Sciatic nerve (tissue), 2 donors: ENCODE results near the gene VTA1. TPM values are rescaled to one million over a fixed set of nuclear protein-coding genes. Genes with fewer than 3 reads are reported as not detected.
"Not testable (repeated sequence)": the region's sequence is repeated elsewhere in the genome, so short reads cannot be mapped to it uniquely, and the experiment has no call there.

Source experiments
- ATAC-seq: fragments of 200-7000 bp; cut with Tn5 transposase; one replicate; pipeline ENCODE4 v1.9.1; 2020; ENCODE audit warnings: mild to moderate bottlenecking, moderate library complexity
- DNase-seq: peaks from one replicate; pipeline ENCODE4 v3.0.0-alpha.2; 2020; ENCODE audit warnings: low spot score
- intact Hi-C: fragments of 100-400 bp; cut with DNase I; formaldehyde crosslinking; loops from one replicate; pipeline ENCODE4 v1.14.2; 2022
- total RNA-seq: library from RNA; stranded (reverse); fragmentation: NEBNext Ultra II Directional; extraction: Animal tissue kit (Norgen Biotek cat#: 25700); gene quantifications from one replicate; pipeline ENCODE4 v1.2.1, GENCODE V29; 2021
- donor health status: DM: no; HTN: no; CAD: no.
- donor health status: DM: no; HTN: no; CAD: no.

VTA1 gene
- total RNA-seq, 1 donor from 2014 or later = 35.1 TPM

GRCh38 chr6:142165227-142165626, 18.2 kb downstream of the VTA1 start:
- ATAC-seq = no peak
- intact Hi-C loops = loop anchor here (10.0 kb wide), 1 partner anchor 230 kb away; no protein-coding TSS in a partner anchor
- DNase-seq = no peak

- no peak for ATAC-seq
- DNase-seq = no peak
- intact Hi-C loops = loop anchor here (10.0 kb wide), 1 partner anchor 228 kb away; no protein-coding TSS in a partner anchor
Measured at GRCh38 chr6:142167071-142167470, 20.0 kb downstream of the VTA1 start.

GRCh38 chr6:142167486-142167885, 20.4 kb downstream of the VTA1 start:
- intact Hi-C loops = loop anchor here (10.0 kb wide), 1 partner anchor 227 kb away; no protein-coding TSS in a partner anchor
- DNase-seq (no peak), ATAC-seq (no peak)

GRCh38 chr6:142171351-142171750, 24.3 kb downstream of the VTA1 start:
- intact Hi-C loops = no loop called here
- no peak for DNase-seq
- no peak for ATAC-seq

GRCh38 chr6:142172758-142173157, 25.7 kb downstream of the VTA1 start:
- ATAC-seq = no peak
- intact Hi-C loops = no loop called here
- DNase-seq = no peak

- intact Hi-C loops = no loop called here
- ATAC-seq (no peak), DNase-seq (no peak)
Measured at GRCh38 chr6:142173980-142174379, 26.9 kb downstream of the VTA1 start.

- no peak for DNase-seq
- intact Hi-C loops = no loop called here
- no peak for ATAC-seq
Measured at GRCh38 chr6:142174703-142175102, 27.6 kb downstream of the VTA1 start.

GRCh38 chr6:142178129-142178528, 31.1 kb downstream of the VTA1 start:
- DNase-seq = no peak
- intact Hi-C loops = no loop called here
- ATAC-seq = no peak

GRCh38 chr6:142182004-142182403, 34.9 kb downstream of the VTA1 start:
- intact Hi-C loops = no loop called here
- ATAC-seq = no peak

GRCh38 chr6:142183351-142183750, 36.3 kb downstream of the VTA1 start:
- intact Hi-C loops = no loop called here
- no peak for DNase-seq
- ATAC-seq = no peak

More at GRCh38 chr6:142182004-142182403, 34.9 kb downstream of the VTA1 start:
- no peak for DNase-seq

- ATAC-seq = no peak
- DNase-seq = no peak
- intact Hi-C loops = no loop called here
Measured at GRCh38 chr6:142184307-142184706, 37.2 kb downstream of the VTA1 start.

- DNase-seq = no peak
- no peak for ATAC-seq
- intact Hi-C loops = no loop called here
Measured at GRCh38 chr6:142185641-142186040, 38.6 kb downstream of the VTA1 start.

GRCh38 chr6:142187209-142187608, 40.1 kb downstream of the VTA1 start:
- no peak for DNase-seq
- intact Hi-C loops = no loop called here
- ATAC-seq = no peak

GRCh38 chr6:142188341-142188740, 41.3 kb downstream of the VTA1 start:
- intact Hi-C loops, DNase-seq, ATAC-seq: not testable (repeated sequence)

- DNase-seq (no peak), ATAC-seq (no peak)
- intact Hi-C loops = no loop called here
Measured at GRCh38 chr6:142189057-142189456, 42.0 kb downstream of the VTA1 start.

- intact Hi-C loops = no loop called here
- no peak for ATAC-seq
- no peak for DNase-seq
Measured at GRCh38 chr6:142192343-142192742, 45.3 kb downstream of the VTA1 start.

- intact Hi-C loops = no loop called here
- DNase-seq = no peak
- ATAC-seq = no peak
Measured at GRCh38 chr6:142193621-142194020, 46.6 kb downstream of the VTA1 start.

GRCh38 chr6:142195862-142196541, 48.9 kb downstream of the VTA1 start:
- DNase-seq (no peak), ATAC-seq (no peak)
- intact Hi-C loops = no loop called here

GRCh38 chr6:142200846-142201628, 54.0 kb downstream of the VTA1 start:
- intact Hi-C loops = no loop called here
- ATAC-seq (no peak), DNase-seq (no peak)

GRCh38 chr6:142207265-142207877, 60.3 kb downstream of the VTA1 start:
- ATAC-seq = no peak
- DNase-seq = no peak
- intact Hi-C loops = no loop called here
